GM12875 (cell line): ENCODE measurements around the gene PNLDC1.
"Not testable (repeated sequence)": the region's sequence is repeated elsewhere in the genome, so short reads cannot be mapped to it uniquely, and the experiment has no call there.

Source experiments
- H3K4me3 ChIP-seq: one replicate; pipeline ENCODE4 v1.5.1; 2011; ENCODE audit warnings: low read depth, low read length, control low read depth
- TF ChIP-seq, protein P1 (sequence below): IDR thresholded peaks from 2 replicates; pipeline ENCODE4 v1.5.1; 2011; ENCODE audit warnings: low read depth, mild to moderate bottlenecking, control low read depth, inconsistent platforms, low read length, moderate library complexity, borderline replicate concordance; ENCODE audit not compliant: insufficient read depth

Gene PNLDC1

DNA sequence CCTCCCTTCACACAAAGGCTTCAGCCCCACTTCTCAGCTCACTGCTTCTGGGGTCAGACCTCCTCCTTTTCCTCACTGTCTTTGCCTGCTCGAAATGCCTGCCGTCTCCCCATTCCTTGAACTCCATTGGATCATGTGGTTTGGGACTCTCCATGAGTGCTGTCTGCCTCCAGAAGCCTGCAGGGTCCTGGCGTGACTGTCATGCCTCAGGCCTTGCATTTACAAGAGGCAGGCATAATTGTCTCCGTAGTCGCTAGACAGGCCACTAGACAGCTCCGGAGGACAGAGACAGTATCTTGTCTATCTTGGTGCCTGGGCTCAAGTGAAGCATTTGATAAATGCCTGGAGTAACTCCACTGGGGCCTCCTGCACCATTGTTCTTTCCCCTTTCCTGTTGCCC, 15.3 kb downstream of the PNLDC1 start:
- TF ChIP-seq, protein P1, sequence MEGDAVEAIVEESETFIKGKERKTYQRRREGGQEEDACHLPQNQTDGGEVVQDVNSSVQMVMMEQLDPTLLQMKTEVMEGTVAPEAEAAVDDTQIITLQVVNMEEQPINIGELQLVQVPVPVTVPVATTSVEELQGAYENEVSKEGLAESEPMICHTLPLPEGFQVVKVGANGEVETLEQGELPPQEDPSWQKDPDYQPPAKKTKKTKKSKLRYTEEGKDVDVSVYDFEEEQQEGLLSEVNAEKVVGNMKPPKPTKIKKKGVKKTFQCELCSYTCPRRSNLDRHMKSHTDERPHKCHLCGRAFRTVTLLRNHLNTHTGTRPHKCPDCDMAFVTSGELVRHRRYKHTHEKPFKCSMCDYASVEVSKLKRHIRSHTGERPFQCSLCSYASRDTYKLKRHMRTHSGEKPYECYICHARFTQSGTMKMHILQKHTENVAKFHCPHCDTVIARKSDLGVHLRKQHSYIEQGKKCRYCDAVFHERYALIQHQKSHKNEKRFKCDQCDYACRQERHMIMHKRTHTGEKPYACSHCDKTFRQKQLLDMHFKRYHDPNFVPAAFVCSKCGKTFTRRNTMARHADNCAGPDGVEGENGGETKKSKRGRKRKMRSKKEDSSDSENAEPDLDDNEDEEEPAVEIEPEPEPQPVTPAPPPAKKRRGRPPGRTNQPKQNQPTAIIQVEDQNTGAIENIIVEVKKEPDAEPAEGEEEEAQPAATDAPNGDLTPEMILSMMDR: no peak
- H3K4me3 ChIP-seq: no peak overlapping the region

DNA sequence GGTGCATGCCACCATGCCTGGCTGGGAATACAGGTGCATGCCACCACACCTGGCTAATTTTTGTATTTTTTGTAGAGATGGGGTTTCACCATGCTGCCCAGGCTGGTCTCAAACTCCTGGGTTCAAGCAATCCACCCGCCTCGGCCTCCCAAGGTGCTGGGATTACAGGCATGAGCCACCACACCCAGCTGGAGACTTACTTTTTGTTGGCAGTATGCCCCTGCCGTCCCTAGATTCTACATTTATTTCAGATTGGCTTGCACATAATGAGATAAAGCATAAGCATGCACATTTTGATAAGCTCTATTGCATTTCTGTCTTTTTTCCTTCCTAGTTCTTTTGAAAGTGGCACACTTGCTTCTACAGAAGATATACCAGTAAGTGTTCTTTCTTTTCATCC, 16.7 kb downstream of the PNLDC1 start:
- not testable (repeated sequence) for H3K4me3 ChIP-seq

DNA sequence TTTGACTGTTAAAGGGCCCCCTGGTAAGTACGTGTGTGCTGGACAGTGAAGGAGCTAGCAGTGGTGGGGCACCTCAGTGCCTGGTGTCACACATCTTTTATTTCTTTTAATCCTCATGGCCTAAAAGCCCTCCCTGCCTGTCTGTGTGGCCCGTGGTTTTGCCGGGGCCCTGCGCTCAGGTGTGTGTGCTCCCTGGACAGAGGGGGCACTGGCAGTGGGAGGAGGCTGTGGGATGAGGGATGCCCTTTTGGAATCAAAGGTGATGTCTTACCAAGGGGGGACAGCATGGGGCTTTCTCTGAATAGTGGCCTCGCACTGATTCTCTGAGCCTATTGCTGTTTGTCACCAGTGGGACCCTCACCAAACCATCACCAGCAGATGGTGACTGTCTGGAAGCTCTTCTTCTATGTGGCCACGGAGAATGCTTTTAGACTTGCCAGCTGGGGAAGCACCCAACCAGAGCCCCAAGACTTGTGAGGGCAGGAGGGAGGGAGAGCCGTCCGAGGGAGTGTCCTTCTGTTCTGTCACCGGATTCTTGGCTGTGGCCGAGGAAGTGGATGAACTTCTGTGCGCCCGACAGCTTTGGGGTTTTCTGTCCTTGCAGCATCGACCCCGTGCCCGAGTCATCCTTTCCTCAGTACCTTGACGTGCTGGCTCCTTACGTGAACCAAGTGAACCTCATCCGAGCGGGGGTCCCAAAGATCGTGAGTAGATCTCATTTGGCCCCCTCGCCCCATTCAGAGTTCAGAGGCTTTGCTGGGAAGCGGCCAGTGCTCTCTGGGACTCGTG, 18.1 kb downstream of the PNLDC1 start:
- TF ChIP-seq, protein P1: no peak
- H3K4me3 ChIP-seq: no peak overlapping the region

DNA sequence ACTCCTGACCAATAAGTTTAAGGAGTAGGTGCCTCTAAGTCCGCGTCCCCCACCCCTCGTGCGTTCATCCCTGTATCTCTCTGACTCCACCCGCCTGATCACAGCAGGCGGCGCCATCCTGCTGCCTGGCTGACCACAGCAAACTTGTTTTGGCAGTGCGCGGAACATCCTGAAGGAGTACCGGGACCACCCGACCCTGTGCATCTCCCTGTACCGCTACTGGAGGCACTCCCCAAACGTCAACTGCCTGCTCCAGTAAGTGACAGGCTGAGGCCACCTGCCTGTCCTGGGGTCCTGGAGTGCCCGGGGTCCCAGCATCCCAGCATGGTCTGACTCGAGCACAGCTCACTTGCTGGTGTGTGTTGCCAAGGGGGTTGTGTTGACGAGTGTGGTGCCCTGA, 19.0 kb downstream of the PNLDC1 start:
- no peak overlapping the region for H3K4me3 ChIP-seq
- TF ChIP-seq, protein P1: no peak

DNA sequence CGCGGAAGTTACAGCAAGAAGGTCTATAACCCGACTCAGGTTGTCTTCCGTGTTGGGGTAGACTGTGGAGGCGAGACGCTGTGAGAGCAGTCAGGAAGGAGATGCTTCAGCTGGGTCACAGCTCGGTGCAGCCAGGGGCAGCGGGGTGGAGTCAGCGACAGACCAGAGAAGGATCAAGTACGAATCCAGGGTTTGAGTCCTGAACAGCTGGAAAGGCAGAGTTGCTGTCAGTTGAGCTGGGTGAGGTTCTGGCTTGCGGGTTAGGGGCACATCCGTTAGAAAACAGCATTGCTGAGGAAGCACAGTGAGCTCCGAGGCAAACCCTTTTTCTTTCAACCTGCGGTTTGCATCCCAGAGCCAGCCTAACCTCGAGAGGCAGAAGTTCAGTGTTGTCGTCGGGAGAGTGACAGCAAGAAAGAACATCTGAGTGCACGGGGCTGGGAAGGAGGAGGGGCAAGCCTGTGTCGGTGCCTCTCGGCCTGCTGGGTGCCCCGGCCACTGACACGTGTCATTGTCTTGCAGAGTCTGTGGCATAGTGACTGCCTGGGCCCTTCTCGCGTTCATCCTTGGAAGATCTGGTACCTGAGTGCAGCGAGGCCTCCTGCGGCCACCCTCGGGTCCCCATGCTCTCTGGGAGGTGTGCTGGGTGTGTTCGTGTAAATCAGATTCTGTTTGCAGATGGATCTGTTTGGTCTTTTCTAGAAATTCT, 20.0 kb downstream of the PNLDC1 start:
- no peak overlapping the region for H3K4me3 ChIP-seq
- TF ChIP-seq, protein P1: no peak

DNA sequence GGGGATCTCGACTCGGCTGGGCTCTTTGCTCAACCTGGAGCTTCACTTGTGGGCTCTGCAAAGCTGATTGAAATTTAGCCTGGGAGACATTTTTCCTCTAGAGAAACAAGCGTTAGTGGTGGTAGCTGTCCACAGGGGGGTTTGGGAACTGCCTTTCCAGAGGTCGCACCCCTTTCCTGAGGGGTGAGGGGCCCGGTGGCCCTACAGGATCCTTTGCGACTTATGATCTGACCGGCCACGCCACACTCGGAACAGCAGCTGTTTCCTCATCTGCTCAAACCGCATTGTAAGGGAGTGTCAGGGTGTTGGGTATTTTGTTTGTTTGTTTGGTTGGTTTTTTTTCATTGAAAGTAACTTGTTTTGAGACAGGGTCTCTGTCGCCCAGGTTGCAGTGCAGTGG, 21.0 kb downstream of the PNLDC1 start:
- no peak overlapping the region for H3K4me3 ChIP-seq
- TF ChIP-seq, protein P1: no peak

DNA sequence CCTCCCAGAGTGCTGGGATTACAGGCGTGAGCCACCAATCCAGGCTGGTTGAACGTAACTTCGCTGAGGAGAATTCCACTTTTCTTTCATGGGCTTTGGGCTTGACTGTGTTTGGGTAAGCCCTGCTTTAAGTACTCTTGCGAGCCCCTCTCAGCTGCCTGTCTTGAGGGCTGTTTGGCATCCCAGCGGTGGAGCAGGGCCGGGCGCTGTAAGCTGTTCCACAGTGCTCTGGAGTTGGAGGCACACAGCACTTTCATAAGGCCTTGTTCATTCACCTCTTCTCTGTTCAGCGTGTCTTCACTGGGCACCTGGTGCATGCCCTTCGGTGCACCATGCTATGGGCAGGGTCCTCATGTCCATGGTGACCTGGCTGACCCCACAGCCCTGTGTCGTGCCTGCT, 21.6 kb downstream of the PNLDC1 start:
- TF ChIP-seq, protein P1: no peak
- no peak overlapping the region for H3K4me3 ChIP-seq
